ENCODE results near the gene C15orf40. TPM values are rescaled to one million over a fixed set of nuclear protein-coding genes. Genes with fewer than 3 reads are reported as not detected.

The C15orf40 gene
- total and polyA plus RNA-seq, 9 of the 15 experiments (the other 6 are each of a cell fraction or from before 2014, with no cell fraction given) = 15.9 to 52.0 (median 27.0) TPM

DNA sequence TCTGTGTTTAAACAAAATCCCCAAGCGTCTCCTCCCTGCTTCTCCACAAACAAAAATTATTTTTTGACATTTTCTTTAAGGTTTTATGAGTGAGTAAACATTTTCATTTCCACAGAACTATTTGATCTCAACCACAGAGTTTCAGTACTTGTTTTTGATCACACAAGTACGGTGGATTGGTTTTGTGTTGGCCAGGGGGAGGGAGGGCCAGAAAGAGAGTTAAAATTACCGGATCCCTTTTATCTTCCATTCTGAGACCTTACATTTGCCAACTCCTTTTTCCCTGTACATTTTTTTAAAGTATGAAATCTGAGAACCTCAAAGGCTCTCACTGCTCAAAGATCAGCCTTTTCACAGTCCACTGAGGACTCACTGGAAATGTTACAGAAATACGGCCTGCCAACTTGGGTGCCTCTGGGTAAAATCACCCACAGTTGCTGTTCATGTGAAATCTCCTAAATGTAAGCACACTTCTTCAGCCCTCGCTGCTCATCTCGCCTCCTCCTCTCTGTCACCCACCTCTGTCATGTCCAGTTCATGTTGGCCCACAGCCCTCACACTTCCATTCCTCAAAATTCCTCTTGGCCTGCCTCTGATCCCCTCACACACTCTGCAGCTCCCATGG is 60.6 kb downstream of the C15orf40 start:
- in situ Hi-C loops (cut with MboI) = no loop called here
- 3% methylated on average over 6 of the region's 6 CpGs for WGBS (ENCODE audit: insufficient coverage, low coverage, missing lambda C conversion rate)

DNA sequence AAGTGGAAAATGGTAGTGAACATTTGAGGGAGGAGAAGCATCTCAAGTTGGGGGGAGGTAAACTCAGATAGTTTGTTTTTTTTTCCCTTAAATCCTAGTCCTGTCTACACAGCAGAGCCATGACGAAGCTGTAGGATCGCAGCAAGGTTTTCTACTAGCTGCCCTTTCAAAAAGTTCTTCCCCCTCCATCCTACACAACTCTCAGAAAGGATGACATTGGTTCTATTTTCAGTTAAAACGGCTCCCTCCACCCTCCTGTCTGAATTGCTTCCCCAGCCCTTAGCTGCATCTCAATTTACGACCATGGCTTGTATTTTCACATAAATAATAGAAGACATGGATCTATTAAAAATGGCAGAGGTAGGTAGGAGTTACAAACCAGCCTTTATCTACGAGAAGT is 61.1 kb downstream of the C15orf40 start:
- intact Hi-C loops (cut with micrococcal nuclease) = no loop called here
- Histone ChIP-seq H3K36me3 (ENCODE audit: control insufficient read depth, insufficient read depth, low read length) (no peaks in the 10 kb centered on the region), H3K4me2 (ENCODE audit: insufficient read depth, low read length) (no peak overlapping the region), H3K79me2 (ENCODE audit: control insufficient read depth, insufficient read depth, low read length) (no peaks in the 10 kb centered on the region), H4K20me1 (replicated peaks; ENCODE audit: control insufficient read depth, insufficient read depth, low read length) (no peaks in the 10 kb centered on the region), H3K4me1 (replicated peaks in 1 of 2; ENCODE audit: control insufficient read depth in 2 of 2, insufficient read depth in 2 of 2, low read length in 2 of 2) (peaks cover 0 to 11% of the 10 kb centered on the region in 2 experiments; a peak in 2 of 5 replicates), H3K9me1 (ENCODE audit: control insufficient read depth, insufficient read depth, low read length) (no peaks in the 10 kb centered on the region), H3K27ac (ENCODE audit: extremely low read depth, low read depth, low read length) (no peak overlapping the region), H2AFZ (ENCODE audit: low read depth, low read length) (no peak overlapping the region), H3K27me3 (ENCODE audit: control insufficient read depth in 2 of 2, insufficient read depth in 2 of 2, low read length in 2 of 2) (peaks cover 49 to 51% of the 10 kb centered on the region in 2 experiments), H3K4me3 (no peak overlapping the region), H3K9me3 (replicated peaks; ENCODE audit: control insufficient read depth, insufficient read depth, low read depth, low read length) (no peaks in the 10 kb centered on the region), H3K9ac (ENCODE audit: insufficient read depth in 1 of 2, low read depth in 2 of 2, low read length in 2 of 2) (no peak overlapping the region)
- FAIRE-seq = no peak
- ChIA-PET POLR2A (no interaction called here), CTCF (ENCODE audit: low intra/inter-chr PET ratio) (no interaction called here)
- DNase-seq (ENCODE audit: extremely low read depth in 1 of 4, low spot score in 3 of 4) = no peak
- no peak for ATAC-seq
- WGBS (ENCODE audit: insufficient coverage, low coverage, missing lambda C conversion rate) = 0% methylated on average over 5 of the region's 5 CpGs
- no TSS peak for BruUV-seq (replicated peaks)
- in situ Hi-C loops (cut with MboI) = no loop called here
- TF ChIP-seq LEF1 (IDR thresholded peaks at IDR 0.05) = no peak
- no peak for TF ChIP-seq ELF4 (CRISPR knock-in tag; IDR thresholded peaks at IDR 0.05)
- no peak for TF ChIP-seq ZNF75A (CRISPR knock-in tag; IDR thresholded peaks at IDR 0.05)
- TF ChIP-seq, protein P1, sequence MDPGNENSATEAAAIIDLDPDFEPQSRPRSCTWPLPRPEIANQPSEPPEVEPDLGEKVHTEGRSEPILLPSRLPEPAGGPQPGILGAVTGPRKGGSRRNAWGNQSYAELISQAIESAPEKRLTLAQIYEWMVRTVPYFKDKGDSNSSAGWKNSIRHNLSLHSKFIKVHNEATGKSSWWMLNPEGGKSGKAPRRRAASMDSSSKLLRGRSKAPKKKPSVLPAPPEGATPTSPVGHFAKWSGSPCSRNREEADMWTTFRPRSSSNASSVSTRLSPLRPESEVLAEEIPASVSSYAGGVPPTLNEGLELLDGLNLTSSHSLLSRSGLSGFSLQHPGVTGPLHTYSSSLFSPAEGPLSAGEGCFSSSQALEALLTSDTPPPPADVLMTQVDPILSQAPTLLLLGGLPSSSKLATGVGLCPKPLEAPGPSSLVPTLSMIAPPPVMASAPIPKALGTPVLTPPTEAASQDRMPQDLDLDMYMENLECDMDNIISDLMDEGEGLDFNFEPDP (CRISPR knock-in tag; IDR thresholded peaks at IDR 0.05) = no peak
- no peak for TF ChIP-seq ZNF551 (CRISPR knock-in tag; IDR thresholded peaks at IDR 0.05)
- no peak for TF ChIP-seq ZNF384 (IDR thresholded peaks at IDR 0.05; ENCODE audit: low read depth, low read length)

More for the DNA sequence above, 60.6 kb downstream of the C15orf40 start:
- Histone ChIP-seq H3K9me3 (replicated peaks; ENCODE audit: control insufficient read depth, insufficient read depth, low read depth, low read length) (no peaks in the 10 kb centered on the region), H3K4me1 (replicated peaks in 1 of 2; ENCODE audit: control insufficient read depth in 2 of 2, insufficient read depth in 2 of 2, low read length in 2 of 2) (peaks cover 0 to 11% of the 10 kb centered on the region in 2 experiments; a peak in 2 of 5 replicates), H3K27me3 (ENCODE audit: control insufficient read depth in 2 of 2, insufficient read depth in 2 of 2, low read length in 2 of 2) (peaks cover 48 to 53% of the 10 kb centered on the region in 2 experiments), H3K79me2 (ENCODE audit: control insufficient read depth, insufficient read depth, low read length) (no peaks in the 10 kb centered on the region), H3K36me3 (ENCODE audit: control insufficient read depth, insufficient read depth, low read length) (no peaks in the 10 kb centered on the region), H3K4me2 (ENCODE audit: insufficient read depth, low read length) (no peak overlapping the region), H2AFZ (ENCODE audit: low read depth, low read length) (no peak overlapping the region), H3K9ac (ENCODE audit: insufficient read depth in 1 of 2, low read depth in 2 of 2, low read length in 2 of 2) (no peak overlapping the region), H3K9me1 (ENCODE audit: control insufficient read depth, insufficient read depth, low read length) (no peaks in the 10 kb centered on the region), H3K27ac (ENCODE audit: extremely low read depth, low read depth, low read length) (no peak overlapping the region), H3K4me3 (no peak overlapping the region), H4K20me1 (replicated peaks; ENCODE audit: control insufficient read depth, insufficient read depth, low read length) (no peaks in the 10 kb centered on the region)
- no peak for TF ChIP-seq TARDBP (IDR thresholded peaks at IDR 0.05)
- no peak for TF ChIP-seq CEBPB (tag; IDR thresholded peaks at IDR 0.05)
- no peak for TF ChIP-seq SMAD4 (CRISPR knock-in tag; conservative IDR thresholded peaks at IDR 0.05)
- TF ChIP-seq, protein P2, sequence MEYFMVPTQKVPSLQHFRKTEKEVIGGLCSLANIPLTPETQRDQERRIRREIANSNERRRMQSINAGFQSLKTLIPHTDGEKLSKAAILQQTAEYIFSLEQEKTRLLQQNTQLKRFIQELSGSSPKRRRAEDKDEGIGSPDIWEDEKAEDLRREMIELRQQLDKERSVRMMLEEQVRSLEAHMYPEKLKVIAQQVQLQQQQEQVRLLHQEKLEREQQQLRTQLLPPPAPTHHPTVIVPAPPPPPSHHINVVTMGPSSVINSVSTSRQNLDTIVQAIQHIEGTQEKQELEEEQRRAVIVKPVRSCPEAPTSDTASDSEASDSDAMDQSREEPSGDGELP (CRISPR knock-in tag; IDR thresholded peaks at IDR 0.05; ENCODE audit: borderline replicate concordance) = no peak
- no peak for TF ChIP-seq NCOA4 (IDR thresholded peaks at IDR 0.05; ENCODE audit: partially characterized antibody)
- ATAC-seq = no peak
- POLR2A ChIA-PET = no interaction called here
- FAIRE-seq = no peak
- intact Hi-C loops (cut with micrococcal nuclease) = no loop called here
- no peak for DNase-seq (ENCODE audit: extremely low read depth in 1 of 4, low spot score in 3 of 4)
- BruUV-seq (replicated peaks) = no TSS peak
- CTCF ChIA-PET (ENCODE audit: low intra/inter-chr PET ratio) = no interaction called here

Measured in K562 (cell line).